HepG2 (cell line): ENCODE measurements around the gene TXNRD2. TPM values are rescaled to one million over a fixed set of nuclear protein-coding genes. Genes with fewer than 3 reads are reported as not detected.

Experiments used
- CAMTA2 ChIP-seq: sonication (generic); formaldehyde crosslinking; IDR thresholded peaks from 2 replicates; pipeline ENCODE4 v1.4.0; 2020; ENCODE audit warnings: mild to moderate bottlenecking, missing genetic modification reagents, borderline replicate concordance
- HOXA3 ChIP-seq: sonication (generic); formaldehyde crosslinking; IDR thresholded peaks from 2 replicates; pipeline ENCODE4 v1.5.0; 2020; ENCODE audit warnings: missing genetic modification reagents
- HOXA5 ChIP-seq: sonication (generic); formaldehyde crosslinking; IDR thresholded peaks from 2 replicates; pipeline ENCODE4 v1.4.0; 2020; ENCODE audit warnings: missing genetic modification reagents
- KMT2B ChIP-seq: IDR thresholded peaks from 2 replicates; pipeline ENCODE4 v1.6.1; 2016; ENCODE audit warnings: missing genetic modification reagents, missing compliant biosample characterization
- MAFK ChIP-seq, 2 experiments: IDR thresholded peaks in 1 of 2; conservative IDR thresholded peaks in 1 of 2; 2 replicates each; pipeline ENCODE4 v1.6.1; 2011; ENCODE audit warnings: improper control_type of control experiment in 2 of 2, low read length in 2 of 2
- MIER3 ChIP-seq: IDR thresholded peaks from 2 replicates; pipeline ENCODE4 v1.6.1; 2016; ENCODE audit warnings: missing compliant biosample characterization, borderline replicate concordance
- PHF8 ChIP-seq: sonication (generic); formaldehyde crosslinking; IDR thresholded peaks from 2 replicates; pipeline ENCODE4 v1.5.0; 2020; ENCODE audit warnings: missing genetic modification reagents
- SMC3 ChIP-seq: IDR thresholded peaks from 2 replicates; pipeline ENCODE4 v1.6.1; 2011; ENCODE audit warnings: low read length, improper control_type of control experiment
- TMF1 ChIP-seq: sonication (generic); formaldehyde crosslinking; IDR thresholded peaks from 2 replicates; pipeline ENCODE4 v1.8.1; 2022; ENCODE audit warnings: low read depth, missing genetic modification reagents
- ZFY ChIP-seq: sonication (generic); formaldehyde crosslinking; IDR thresholded peaks from 2 replicates; pipeline ENCODE4 v1.4.0; 2020; ENCODE audit warnings: missing genetic modification reagents
- ZNF234 ChIP-seq: sonication (generic); formaldehyde crosslinking; conservative IDR thresholded peaks from 2 replicates; pipeline ENCODE4 v1.5.1; 2020; ENCODE audit warnings: mild to moderate bottlenecking, missing genetic modification reagents
- ZNF274 ChIP-seq: sonication (generic); formaldehyde crosslinking; IDR thresholded peaks from 2 replicates; pipeline ENCODE4 v1.5.1; 2020; ENCODE audit warnings: mild to moderate bottlenecking, missing genetic modification reagents
- ZNF724P ChIP-seq: sonication (generic); formaldehyde crosslinking; IDR thresholded peaks from 2 replicates; pipeline ENCODE4 v1.8.0; 2022; ENCODE audit warnings: missing genetic modification reagents, borderline replicate concordance
- polyA plus RNA-seq, 8 experiments: library from polyadenylated mRNA; depleted of rRNA in 3 of 8; stranded (reverse) in 7 of 8; unstranded in 1 of 8; fragments of >200 nt; fragmentation: Illumina TruSeq in 4 of 8; extraction: Trizol in 4 of 8; gene quantifications; 2 replicates each; pipeline versions ENCODE4 v1.2.1 to v1.2.3, GENCODE V29; 2011 to 2016; ENCODE audit warnings: low read depth in 4 of 8, missing spikeins in 1 of 8, mixed read lengths in 1 of 8; ENCODE audit not compliant: insufficient read depth in 1 of 8
- total RNA-seq, 5 experiments: library from RNA; depleted of rRNA; stranded (reverse); fragments of >200 nt; fragmentation: Illumina TruSeq; extraction: Trizol; gene quantifications; 2 replicates each; pipeline ENCODE4 v1.2.3, GENCODE V29; 2016; ENCODE audit warnings: low read depth in 1 of 5
- TF ChIP-seq, protein P1 (sequence below): sonication (generic); formaldehyde crosslinking; IDR thresholded peaks from 2 replicates; pipeline ENCODE4 v1.5.0; 2020; ENCODE audit warnings: mild to moderate bottlenecking, missing genetic modification reagents
- TF ChIP-seq, protein P2 (sequence below): sonication (generic); formaldehyde crosslinking; IDR thresholded peaks from 2 replicates; pipeline ENCODE4 v1.5.0; 2020; ENCODE audit warnings: missing genetic modification reagents
- TF ChIP-seq, protein P3 (sequence below): IDR thresholded peaks from 2 replicates; pipeline ENCODE4 v1.6.1; 2016; ENCODE audit warnings: missing compliant biosample characterization, missing genetic modification reagents, borderline replicate concordance

The TXNRD2 gene
- total and polyA plus RNA-seq, 2 of the 13 experiments (the other 11 are each of a cell fraction or from before 2014, with no cell fraction given) = 17.5 to 18.6 TPM

DNA sequence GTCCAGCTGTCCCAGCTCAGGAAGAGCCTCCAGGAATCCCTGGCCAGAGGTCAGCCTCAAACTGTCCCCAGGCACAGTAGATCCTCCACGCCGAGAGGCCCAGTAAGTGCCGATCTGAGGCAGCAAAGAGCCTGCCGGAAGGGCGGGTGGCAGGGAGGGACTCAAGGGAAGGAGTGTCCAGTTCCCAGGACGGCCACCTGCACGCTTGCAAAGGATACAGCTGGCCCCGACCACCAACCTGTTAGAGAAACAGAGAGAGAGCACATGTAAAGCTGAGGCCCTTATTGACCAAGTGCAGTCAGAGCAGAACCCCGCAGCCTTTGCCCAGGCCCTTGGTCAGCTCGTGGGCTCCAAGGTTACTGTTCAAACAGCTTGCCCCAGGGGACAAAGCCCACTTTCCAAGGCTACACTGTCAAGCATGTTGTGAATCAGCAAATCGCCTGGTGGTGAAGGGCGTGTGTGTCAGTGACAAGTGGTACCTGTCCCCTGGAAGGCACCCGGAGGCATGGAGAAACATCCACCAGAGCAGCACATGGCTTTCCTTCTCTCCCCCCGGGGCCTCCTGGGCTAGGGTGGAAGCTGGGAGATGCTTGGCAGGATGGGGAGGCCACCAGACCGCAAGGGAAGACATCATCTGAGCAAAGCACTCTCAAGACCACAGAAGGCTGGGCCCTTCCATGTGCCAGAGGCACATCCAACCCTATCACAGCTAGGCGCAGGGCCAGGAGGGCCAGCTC, 42.6 kb downstream of the TXNRD2 start (continued):
- TF ChIP-seq, protein P1, sequence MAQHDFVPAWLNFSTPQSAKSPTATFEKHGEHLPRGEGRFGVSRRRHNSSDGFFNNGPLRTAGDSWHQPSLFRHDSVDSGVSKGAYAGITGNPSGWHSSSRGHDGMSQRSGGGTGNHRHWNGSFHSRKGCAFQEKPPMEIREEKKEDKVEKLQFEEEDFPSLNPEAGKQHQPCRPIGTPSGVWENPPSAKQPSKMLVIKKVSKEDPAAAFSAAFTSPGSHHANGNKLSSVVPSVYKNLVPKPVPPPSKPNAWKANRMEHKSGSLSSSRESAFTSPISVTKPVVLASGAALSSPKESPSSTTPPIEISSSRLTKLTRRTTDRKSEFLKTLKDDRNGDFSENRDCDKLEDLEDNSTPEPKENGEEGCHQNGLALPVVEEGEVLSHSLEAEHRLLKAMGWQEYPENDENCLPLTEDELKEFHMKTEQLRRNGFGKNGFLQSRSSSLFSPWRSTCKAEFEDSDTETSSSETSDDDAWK = no peak
- TF ChIP-seq ZNF724P = 0 out of 2 replicates have a peak, but pooled peaks have one; percentile 36
- 0 out of 2 replicates have a peak, but pooled peaks have one; percentile 33 for TF ChIP-seq PHF8 (CRISPR knock-in tag)
- peak; percentile 53; the same call in 1 of the 2 replicates for TF ChIP-seq ZNF274 (CRISPR knock-in tag)
- TF ChIP-seq KMT2B (CRISPR knock-in tag) = 0 out of 2 replicates have a peak, but pooled peaks have one; percentile 39
- no peak; the same call in 1 of the 2 replicates for TF ChIP-seq SMC3
- peak; percentile 56; the same call in 1 of the 2 replicates for TF ChIP-seq HOXA5 (CRISPR knock-in tag)
- TF ChIP-seq, protein P2, sequence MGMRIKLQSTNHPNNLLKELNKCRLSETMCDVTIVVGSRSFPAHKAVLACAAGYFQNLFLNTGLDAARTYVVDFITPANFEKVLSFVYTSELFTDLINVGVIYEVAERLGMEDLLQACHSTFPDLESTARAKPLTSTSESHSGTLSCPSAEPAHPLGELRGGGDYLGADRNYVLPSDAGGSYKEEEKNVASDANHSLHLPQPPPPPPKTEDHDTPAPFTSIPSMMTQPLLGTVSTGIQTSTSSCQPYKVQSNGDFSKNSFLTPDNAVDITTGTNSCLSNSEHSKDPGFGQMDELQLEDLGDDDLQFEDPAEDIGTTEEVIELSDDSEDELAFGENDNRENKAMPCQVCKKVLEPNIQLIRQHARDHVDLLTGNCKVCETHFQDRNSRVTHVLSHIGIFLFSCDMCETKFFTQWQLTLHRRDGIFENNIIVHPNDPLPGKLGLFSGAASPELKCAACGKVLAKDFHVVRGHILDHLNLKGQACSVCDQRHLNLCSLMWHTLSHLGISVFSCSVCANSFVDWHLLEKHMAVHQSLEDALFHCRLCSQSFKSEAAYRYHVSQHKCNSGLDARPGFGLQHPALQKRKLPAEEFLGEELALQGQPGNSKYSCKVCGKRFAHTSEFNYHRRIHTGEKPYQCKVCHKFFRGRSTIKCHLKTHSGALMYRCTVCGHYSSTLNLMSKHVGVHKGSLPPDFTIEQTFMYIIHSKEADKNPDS (CRISPR knock-in tag) = no peak
- TF ChIP-seq TMF1 = no peak
- peak; percentile 72; the same call in 1 of the 2 replicates for TF ChIP-seq HOXA3 (CRISPR knock-in tag)
- no peak for TF ChIP-seq ZNF234 (CRISPR knock-in tag)
- TF ChIP-seq MIER3 (CRISPR knock-in tag) = peak; percentile 40; the same call in 1 of the 2 replicates
- peak; percentile 70 for TF ChIP-seq ZFY (CRISPR knock-in tag)
- no peak for TF ChIP-seq CAMTA2
- peak; percentile 49 to 51; a peak in 3 of 4 replicates for TF ChIP-seq MAFK (conservative IDR thresholded peaks at IDR 0.05 in 1 of 2, IDR thresholded peaks at IDR 0.05 in 1 of 2; ENCODE audit: low read length in 2 of 2)
- TF ChIP-seq, protein P3, sequence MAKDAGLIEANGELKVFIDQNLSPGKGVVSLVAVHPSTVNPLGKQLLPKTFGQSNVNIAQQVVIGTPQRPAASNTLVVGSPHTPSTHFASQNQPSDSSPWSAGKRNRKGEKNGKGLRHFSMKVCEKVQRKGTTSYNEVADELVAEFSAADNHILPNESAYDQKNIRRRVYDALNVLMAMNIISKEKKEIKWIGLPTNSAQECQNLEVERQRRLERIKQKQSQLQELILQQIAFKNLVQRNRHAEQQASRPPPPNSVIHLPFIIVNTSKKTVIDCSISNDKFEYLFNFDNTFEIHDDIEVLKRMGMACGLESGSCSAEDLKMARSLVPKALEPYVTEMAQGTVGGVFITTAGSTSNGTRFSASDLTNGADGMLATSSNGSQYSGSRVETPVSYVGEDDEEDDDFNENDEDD (CRISPR knock-in tag) = no peak
